GM18873 (cell line): Measurements from ENCODE around the gene CD3E.
"Not testable (repeated sequence)": the region's sequence is repeated elsewhere in the genome, so short reads cannot be mapped to it uniquely, and the experiment has no call there.

Source experiments
- ATAC-seq: cut with Tn5 transposase; IDR thresholded peaks from one replicate; pipeline ENCODE4 v1.9.1; 2021; ENCODE audit warnings: mild to moderate bottlenecking, moderate library complexity, moderate number of reproducible peaks; ENCODE audit not compliant: unreplicated experiment, low FRiP score

The CD3E gene

GRCh38 chr11:118289401-118289800 is 15.1 kb upstream of the CD3E start:
- no peak for ATAC-seq

GRCh38 chr11:118290923-118291322 is 13.6 kb upstream of the CD3E start:
- no peak for ATAC-seq

GRCh38 chr11:118291477-118292135 is 12.9 kb upstream of the CD3E start:
- no peak for ATAC-seq

GRCh38 chr11:118294053-118294452 is 10.5 kb upstream of the CD3E start:
- no peak for ATAC-seq

GRCh38 chr11:118295199-118295598 is 9.3 kb upstream of the CD3E start:
- ATAC-seq: no peak

GRCh38 chr11:118295815-118296454 is 8.6 kb upstream of the CD3E start:
- no peak for ATAC-seq

- ATAC-seq: no peak
Measured at GRCh38 chr11:118301600-118302195, 2.8 kb upstream of the CD3E start.

GRCh38 chr11:118304227-118304567 is 333 bp upstream of the CD3E start:
- ATAC-seq: no peak

- no peak for ATAC-seq
Measured at GRCh38 chr11:118305726-118306125, 1.2 kb downstream of the CD3E start.

GRCh38 chr11:118306556-118306955 is 2.0 kb downstream of the CD3E start:
- no peak for ATAC-seq

GRCh38 chr11:118308995-118309528 is 4.5 kb downstream of the CD3E start:
- not testable (repeated sequence) for ATAC-seq

GRCh38 chr11:118310271-118310670 is 5.7 kb downstream of the CD3E start:
- ATAC-seq: no peak

- no peak for ATAC-seq
Measured at GRCh38 chr11:118310781-118311485, 6.4 kb downstream of the CD3E start.

GRCh38 chr11:118311518-118311917 is 7.0 kb downstream of the CD3E start:
- no peak for ATAC-seq

- no peak for ATAC-seq
Measured at GRCh38 chr11:118312328-118312727, 7.8 kb downstream of the CD3E start.

- no peak for ATAC-seq
Measured at GRCh38 chr11:118313242-118313641, 8.7 kb downstream of the CD3E start.

GRCh38 chr11:118314988-118315411 is 10.5 kb downstream of the CD3E start:
- no peak for ATAC-seq

- no peak for ATAC-seq
Measured at GRCh38 chr11:118318124-118318523, 13.6 kb downstream of the CD3E start.

GRCh38 chr11:118318581-118319336 is 14.2 kb downstream of the CD3E start:
- no peak for ATAC-seq

GRCh38 chr11:118319337-118319707 is 14.8 kb downstream of the CD3E start:
- ATAC-seq: no peak
